Endodermal cell (in vitro differentiated cells): ENCODE measurements around the gene MIS18A. TPM values are rescaled to one million over a fixed set of nuclear protein-coding genes. Genes with fewer than 3 reads are reported as not detected.

ENCODE experiments used
- DNase-seq: peaks from one replicate; pipeline ENCODE4 v3.0.0-alpha.2; 2017
- H3K27ac ChIP-seq: 2 replicates; pipeline ENCODE4 v1.5.1; 2013; ENCODE audit warnings: mild to moderate bottlenecking, low read depth, low read length, moderate library complexity
- H3K27me3 ChIP-seq: 2 replicates; pipeline ENCODE4 v1.6.1; 2013; ENCODE audit warnings: mild to moderate bottlenecking, low read length, moderate library complexity; ENCODE audit not compliant: insufficient read depth, control insufficient read depth, poor library complexity, severe bottlenecking
- H3K36me3 ChIP-seq: 2 replicates; pipeline ENCODE4 v1.7.0; 2013; ENCODE audit warnings: mild to moderate bottlenecking, low read length, moderate library complexity; ENCODE audit not compliant: control insufficient read depth, insufficient read depth
- H3K4me1 ChIP-seq: one replicate; pipeline ENCODE4 v1.7.0; 2013; ENCODE audit warnings: low read length; ENCODE audit not compliant: control insufficient read depth, insufficient read depth
- H3K4me3 ChIP-seq: 2 replicates; pipeline ENCODE4 v1.5.1; 2013; ENCODE audit warnings: mild to moderate bottlenecking, low read length, moderate library complexity
- H3K9ac ChIP-seq: 2 replicates; pipeline ENCODE4 v1.6.1; 2013; ENCODE audit warnings: mild to moderate bottlenecking, low read length, moderate library complexity; ENCODE audit not compliant: poor library complexity, severe bottlenecking; ENCODE audit errors: extremely low read depth
- H3K9me3 ChIP-seq: 2 replicates; pipeline ENCODE4 v1.6.1; 2013; ENCODE audit warnings: mild to moderate bottlenecking, low read length, moderate library complexity; ENCODE audit not compliant: control insufficient read depth
- H3K27ac Mint-ChIP-seq: 2 replicates; pipeline ENCODE4 v1.8.0; 2020; ENCODE audit warnings: mixed read lengths
- H3K27me3 Mint-ChIP-seq: 2 replicates; pipeline ENCODE4 v1.8.0; 2021; ENCODE audit warnings: mild to moderate bottlenecking, mixed read lengths; ENCODE audit not compliant: insufficient read depth
- H3K36me3 Mint-ChIP-seq: 2 replicates; pipeline ENCODE4 v1.8.0; 2020; ENCODE audit warnings: low read depth, mixed read lengths
- H3K4me1 Mint-ChIP-seq: 2 replicates; pipeline ENCODE4 v1.8.0; 2020; ENCODE audit warnings: mixed read lengths
- H3K4me3 Mint-ChIP-seq: 2 replicates; pipeline ENCODE4 v1.8.0; 2020; ENCODE audit warnings: mild to moderate bottlenecking, moderate library complexity, mixed read lengths
- H3K9me3 Mint-ChIP-seq: 2 replicates; pipeline ENCODE4 v1.8.0; 2020; ENCODE audit warnings: mild to moderate bottlenecking, mixed read lengths
- CTCF ChIP-seq: fragments of 200-600 bp; sonication (generic); conservative IDR thresholded peaks from 2 replicates; pipeline ENCODE4 v1.5.0; 2021; ENCODE audit warnings: antibody characterized with exemption, mild to moderate bottlenecking
- WGBS, 2 experiments: methylation state at CpG; one replicate each; pipeline versions ENCODE4 v1.1.5 to v1.1.7; 2013; ENCODE audit warnings: missing lambda C conversion rate in 2 of 2, mixed read lengths in 1 of 2; ENCODE audit not compliant: insufficient coverage in 1 of 2, insufficient read length in 1 of 2; 5-methylcytosine and 5-hydroxymethylcytosine counted together
- long read RNA-seq, 4 experiments: library from polyadenylated mRNA in 2 of 4; library from RNA in 1 of 4; library from capped mRNA in 1 of 4; stranded (forward) in 3 of 4; unstranded in 1 of 4; transcript quantifications; one replicate each; pipeline ENCODE4 v2.0.0, GENCODE V29; 2020 to 2021; ENCODE audit warnings: inconsistent platforms in 1 of 4
- polyA plus RNA-seq, 2 experiments: library from polyadenylated mRNA; stranded (reverse); fragments of 50-300 nt; gene quantifications; one replicate each; pipeline ENCODE4 v1.2.3, GENCODE V29; 2013
- total RNA-seq, 2 donors: library from RNA; stranded (reverse); fragmentation: NEBNext Ultra II Directional in 1 of 2; extraction: Animal tissue kit (Norgen Biotek cat#: 25700) in 1 of 2; gene quantifications; 2 replicates in 1 of 2; 3 replicates in 1 of 2; pipeline ENCODE4 v1.2.1, GENCODE V29; 2021

Gene MIS18A
- 10 to 100 TPM; 46.4 to 48.3 TPM for total RNA-seq
- 43.2 TPM for polyA plus RNA-seq (2013, experiment 1 of 2)
- 39.6 TPM for polyA plus RNA-seq (2013, experiment 2 of 2)
- long read RNA-seq, experiment 1, transcript MIS18A-201 (5 exons, 1,575 nt): major isoform, 24 of 37 reads
- long read RNA-seq, experiment 1, partial matches to known transcripts: 0 of 37 reads
- long read RNA-seq, experiment 1, other reads (novel, unspliced or antisense): 13 of 37 reads
- long read RNA-seq, experiment 2, transcript MIS18A-201 (5 exons, 1,575 nt): major isoform, 120 of 131 reads
- long read RNA-seq, experiment 2, partial matches to known transcripts: 5 of 131 reads
- long read RNA-seq, experiment 2, other reads (novel, unspliced or antisense): 6 of 131 reads
- long read RNA-seq, experiment 3, transcript MIS18A-201 (5 exons, 1,575 nt): major isoform, 111 of 117 reads
- long read RNA-seq, experiment 3, partial matches to known transcripts: 4 of 117 reads
- long read RNA-seq, experiment 3, other reads (novel, unspliced or antisense): 2 of 117 reads
- long read RNA-seq, experiment 4, transcript MIS18A-201 (5 exons, 1,575 nt): major isoform, 105 of 112 reads
- long read RNA-seq, experiment 4, partial matches to known transcripts: 3 of 112 reads
- long read RNA-seq, experiment 4, other reads (novel, unspliced or antisense): 4 of 112 reads

GRCh38 chr21:32278518-32279376 is at the start of gene MIS18A:
Gene MIS18A (minus strand): TSS chr21:32279049. CDS start chr21:32279014, 35 bp downstream.
- no peaks in the 10 kb centered on the region for H3K9me3 Mint-ChIP-seq
- H3K36me3 Mint-ChIP-seq: peaks cover 12% of the 10 kb centered on the region
- H3K27me3 Mint-ChIP-seq: no peaks in the 10 kb centered on the region
- peak within 1 kb of the TSS; percentile 96 for H3K4me3 Mint-ChIP-seq
- H3K27me3 ChIP-seq: no peaks in the 10 kb centered on the region
- H3K9me3 ChIP-seq: no peaks in the 10 kb centered on the region
- H3K4me3 ChIP-seq: peak within 1 kb of the TSS; percentile 89
- peak within 1 kb of the TSS; percentile 97 for H3K27ac Mint-ChIP-seq
- peak; percentile 98 for DNase-seq
- peak; percentile 21 for TF ChIP-seq CTCF
- WGBS, 2 experiments: 1% methylated on average over 31 to 69 of the region's 69 CpGs
- no peaks in the 10 kb centered on the region for H3K4me1 ChIP-seq
- H3K36me3 ChIP-seq: peaks cover 7% of the 10 kb centered on the region
- peak within 1 kb of the TSS; percentile 70 for H3K27ac ChIP-seq
- peak within 1 kb of the TSS; percentile 62 for H3K9ac ChIP-seq
- H3K4me1 Mint-ChIP-seq: peaks cover 2% of the 10 kb centered on the region

- peaks cover 19% of the 10 kb centered on the region for H3K9me3 Mint-ChIP-seq
- no peak overlapping the region for H3K27ac Mint-ChIP-seq
- TF ChIP-seq CTCF: no peak
- Histone ChIP-seq H3K27ac (no peak overlapping the region), H3K4me1 (peaks cover 9% of the 10 kb centered on the region), H3K4me3 (no peak overlapping the region), H3K9me3 (peaks cover 16% of the 10 kb centered on the region), H3K36me3 (peaks cover 73% of the 10 kb centered on the region), H3K9ac (no peak overlapping the region), H3K27me3 (no peaks in the 10 kb centered on the region)
- WGBS, 2 experiments: 89 to 90% methylated on average over 1 to 3 of the region's 3 CpGs
- H3K4me3 Mint-ChIP-seq: no peak overlapping the region
- no peak for DNase-seq
- H3K4me1 Mint-ChIP-seq: peaks cover 24% of the 10 kb centered on the region
- H3K27me3 Mint-ChIP-seq: no peaks in the 10 kb centered on the region
- H3K36me3 Mint-ChIP-seq: peaks cover 72% of the 10 kb centered on the region
Observed at GRCh38 chr21:32328595-32328994, 49.7 kb upstream of the MIS18A start.

- H3K27me3 Mint-ChIP-seq: no peaks in the 10 kb centered on the region
- peaks cover 84% of the 10 kb centered on the region for H3K36me3 ChIP-seq
- TF ChIP-seq CTCF: no peak
- no peak overlapping the region for H3K9ac ChIP-seq
- H3K4me3 Mint-ChIP-seq: no peak overlapping the region
- H3K4me1 ChIP-seq: no peaks in the 10 kb centered on the region
- H3K27me3 ChIP-seq: no peaks in the 10 kb centered on the region
- H3K27ac Mint-ChIP-seq: no peak overlapping the region
- DNase-seq: peak; percentile 15
- H3K36me3 Mint-ChIP-seq: peaks cover 76% of the 10 kb centered on the region
- peaks cover 16% of the 10 kb centered on the region for H3K4me1 Mint-ChIP-seq
- H3K4me3 ChIP-seq: no peak overlapping the region
- no peak overlapping the region for H3K27ac ChIP-seq
- H3K9me3 Mint-ChIP-seq: no peaks in the 10 kb centered on the region
- WGBS, 2 experiments: 95 to 97% methylated on average over 5 to 7 of the region's 8 CpGs
- peaks cover 4% of the 10 kb centered on the region for H3K9me3 ChIP-seq
Observed at GRCh38 chr21:32325706-32326105, 46.9 kb upstream of the MIS18A start.
